Calu3 (cell line): ENCODE measurements around the gene SIM1. TPM values are rescaled to one million over a fixed set of nuclear protein-coding genes. Genes with fewer than 3 reads are reported as not detected.

Source experiments
- BruUV-seq: library from RNA; stranded (reverse); fragments of 400-500 nt; replicated peaks from 2 replicates; lab custom pipeline; 2021; lab: Mats Ljungman, UMichigan
- CTCF ChIA-PET: fragments of 300-600 bp; sonication (Branson Sonifier 250); formaldehyde crosslinking; loops from one replicate; lab custom pipeline; 2022; ENCODE audit warnings: antibody characterized with exemption; lab: Charles Lee
- DNase-seq: peaks from one replicate; pipeline ENCODE4 v3.0.0; 2022
- H3K27ac Mint-ChIP-seq: one replicate; pipeline ENCODE4 v1.8.0; 2022; ENCODE audit warnings: mixed read lengths; ENCODE audit not compliant: unreplicated experiment
- H3K27me3 Mint-ChIP-seq: one replicate; pipeline ENCODE4 v1.8.0; 2022; ENCODE audit warnings: mixed read lengths; ENCODE audit not compliant: unreplicated experiment
- H3K36me3 Mint-ChIP-seq: one replicate; pipeline ENCODE4 v1.8.0; 2022; ENCODE audit warnings: mild to moderate bottlenecking, moderate library complexity, mixed read lengths; ENCODE audit not compliant: insufficient read depth, unreplicated experiment
- H3K4me1 Mint-ChIP-seq: one replicate; pipeline ENCODE4 v1.8.0; 2022; ENCODE audit warnings: mild to moderate bottlenecking, low read depth, mixed read lengths; ENCODE audit not compliant: unreplicated experiment
- H3K4me3 Mint-ChIP-seq: one replicate; pipeline ENCODE4 v1.8.0; 2022; ENCODE audit warnings: mild to moderate bottlenecking, low read depth, moderate library complexity, mixed read lengths; ENCODE audit not compliant: unreplicated experiment
- H3K9me3 Mint-ChIP-seq: one replicate; pipeline ENCODE4 v1.8.0; 2022; ENCODE audit warnings: low read depth, mixed read lengths; ENCODE audit not compliant: unreplicated experiment
- CTCF ChIP-seq: fragments of 200-600 bp; IDR thresholded peaks from one replicate; pipeline ENCODE4 v1.8.0; 2022; ENCODE audit warnings: antibody characterized with exemption; ENCODE audit not compliant: unreplicated experiment
- intact Hi-C: fragments of 100-400 bp; cut with micrococcal nuclease; formaldehyde crosslinking; loops from one replicate; pipeline ENCODE4 v1.10.0; 2022; ENCODE audit not compliant: unreplicated experiment
- total RNA-seq: library from RNA; stranded (reverse); gene quantifications from 2 replicates; pipeline ENCODE4 v1.2.3, GENCODE V29; 2022

SIM1 gene
- total RNA-seq, 1 experiment from 2014 or later, result not detected

GRCh38 chr6:100455230-100456124 lies 9.2 kb downstream of the SIM1 start:
- no peak for TF ChIP-seq CTCF
- Mint-ChIP-seq H3K4me1 (no peaks in the 10 kb centered on the region), H3K4me3 (peak overlapping the region; percentile 59), H3K36me3 (no peaks in the 10 kb centered on the region), H3K9me3 (peaks cover 2% of the 10 kb centered on the region), H3K27ac (peak overlapping the region; percentile 33), H3K27me3 (no peaks in the 10 kb centered on the region)
- DNase-seq, result no peak
- no TSS peak for BruUV-seq
- intact Hi-C loops, result no loop called here
- CTCF ChIA-PET, result interaction anchor here (0.7 kb wide), 1 partner anchor 367 kb away, joined by 3 read pairs; no protein-coding TSS in a partner anchor

GRCh38 chr6:100454551-100455229 lies 10.0 kb downstream of the SIM1 start:
- Mint-ChIP-seq H3K36me3 (no peaks in the 10 kb centered on the region), H3K27me3 (no peaks in the 10 kb centered on the region), H3K27ac (no peak overlapping the region), H3K4me1 (no peaks in the 10 kb centered on the region), H3K4me3 (no peak overlapping the region), H3K9me3 (peaks cover 2% of the 10 kb centered on the region)
- no peak for DNase-seq
- TF ChIP-seq CTCF, result no peak
- intact Hi-C loops, result no loop called here
- CTCF ChIA-PET, result no interaction called here
- BruUV-seq, result no TSS peak

- CTCF ChIA-PET, result no interaction called here
- Mint-ChIP-seq H3K9me3 (peaks cover 2% of the 10 kb centered on the region), H3K4me3 (no peak overlapping the region), H3K27ac (no peak overlapping the region), H3K36me3 (no peaks in the 10 kb centered on the region), H3K4me1 (no peaks in the 10 kb centered on the region), H3K27me3 (no peaks in the 10 kb centered on the region)
- DNase-seq, result no peak
- no peak for TF ChIP-seq CTCF
- intact Hi-C loops, result no loop called here
- no TSS peak for BruUV-seq
Measured at GRCh38 chr6:100453701-100454521, 10.8 kb downstream of the SIM1 start.

GRCh38 chr6:100452998-100453397 lies 11.7 kb downstream of the SIM1 start:
- no TSS peak for BruUV-seq
- TF ChIP-seq CTCF, result no peak

More at GRCh38 chr6:100452998-100453397, 11.7 kb downstream of the SIM1 start:
- no peak overlapping the region for H3K27ac Mint-ChIP-seq
- H3K27me3 Mint-ChIP-seq, result no peaks in the 10 kb centered on the region
- no peaks in the 10 kb centered on the region for H3K36me3 Mint-ChIP-seq
- H3K4me1 Mint-ChIP-seq, result no peaks in the 10 kb centered on the region
- H3K9me3 Mint-ChIP-seq, result peaks cover 2% of the 10 kb centered on the region
- intact Hi-C loops, result no loop called here
- CTCF ChIA-PET, result no interaction called here
- no peak for DNase-seq
- H3K4me3 Mint-ChIP-seq, result no peak overlapping the region
